GM19099 (cell line): Measurements from ENCODE around the gene KCNF1.

Source experiments
- POLR2A ChIP-seq: IDR thresholded peaks from 3 replicates; pipeline ENCODE4 v1.6.1; 2011; ENCODE audit warnings: low read depth; ENCODE audit not compliant: insufficient read length; ENCODE audit errors: extremely low read depth

The KCNF1 gene

DNA sequence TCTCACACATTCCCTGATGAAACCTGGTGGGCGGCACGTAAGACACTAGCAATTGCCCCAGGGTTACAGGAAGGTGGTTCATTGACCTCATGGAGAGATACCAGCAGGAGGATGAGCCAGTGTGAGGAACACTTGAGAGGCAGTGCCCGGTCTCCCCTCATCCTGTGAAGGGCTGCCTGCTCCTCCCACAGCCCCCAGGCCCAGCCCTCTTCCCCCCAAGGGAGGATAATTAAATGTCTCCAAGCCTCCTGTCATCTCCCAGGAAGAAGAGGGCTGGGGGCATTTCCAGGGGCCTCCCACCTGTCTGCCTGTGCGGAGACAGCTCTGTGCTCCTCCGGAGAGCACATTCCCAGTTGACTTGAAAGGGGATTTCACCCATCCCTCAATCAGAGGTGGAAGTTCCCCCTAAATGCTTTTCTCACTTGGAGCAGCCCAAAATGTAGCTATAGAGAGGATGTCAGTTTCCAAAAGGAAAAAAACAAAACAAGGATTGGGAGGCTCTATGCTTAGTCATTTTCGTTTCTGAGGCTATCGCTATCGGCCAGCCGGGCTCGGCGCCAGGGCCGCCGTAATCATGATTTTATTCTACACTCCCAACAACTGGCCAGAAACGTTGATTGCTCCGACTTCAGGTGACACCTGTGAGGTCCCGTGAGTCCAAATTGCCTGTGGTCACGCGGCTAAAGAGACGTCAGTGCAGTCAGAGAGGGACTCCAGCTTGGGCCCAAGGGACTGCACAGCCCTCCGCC is 7.1 kb downstream of the KCNF1 start:
- TF ChIP-seq POLR2A: no peak

DNA sequence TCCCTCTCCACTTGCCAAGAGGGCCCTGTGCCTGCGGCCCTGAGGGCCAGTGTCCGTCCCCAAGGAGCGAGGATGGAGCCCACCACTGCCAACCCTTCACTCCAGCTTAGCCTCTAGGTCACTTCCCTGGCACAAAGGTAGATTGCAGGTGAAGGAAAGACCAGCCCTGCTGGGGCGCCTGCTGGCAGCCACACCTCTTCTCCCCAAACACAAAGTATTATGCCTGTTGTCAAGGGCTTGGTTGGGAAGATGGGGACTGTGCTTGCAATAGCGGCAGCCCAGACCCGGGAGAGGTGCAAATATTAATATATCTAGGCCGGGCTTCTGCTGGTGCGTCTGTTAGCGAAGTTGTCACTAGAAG is 7.7 kb downstream of the KCNF1 start:
- TF ChIP-seq POLR2A: no peak

DNA sequence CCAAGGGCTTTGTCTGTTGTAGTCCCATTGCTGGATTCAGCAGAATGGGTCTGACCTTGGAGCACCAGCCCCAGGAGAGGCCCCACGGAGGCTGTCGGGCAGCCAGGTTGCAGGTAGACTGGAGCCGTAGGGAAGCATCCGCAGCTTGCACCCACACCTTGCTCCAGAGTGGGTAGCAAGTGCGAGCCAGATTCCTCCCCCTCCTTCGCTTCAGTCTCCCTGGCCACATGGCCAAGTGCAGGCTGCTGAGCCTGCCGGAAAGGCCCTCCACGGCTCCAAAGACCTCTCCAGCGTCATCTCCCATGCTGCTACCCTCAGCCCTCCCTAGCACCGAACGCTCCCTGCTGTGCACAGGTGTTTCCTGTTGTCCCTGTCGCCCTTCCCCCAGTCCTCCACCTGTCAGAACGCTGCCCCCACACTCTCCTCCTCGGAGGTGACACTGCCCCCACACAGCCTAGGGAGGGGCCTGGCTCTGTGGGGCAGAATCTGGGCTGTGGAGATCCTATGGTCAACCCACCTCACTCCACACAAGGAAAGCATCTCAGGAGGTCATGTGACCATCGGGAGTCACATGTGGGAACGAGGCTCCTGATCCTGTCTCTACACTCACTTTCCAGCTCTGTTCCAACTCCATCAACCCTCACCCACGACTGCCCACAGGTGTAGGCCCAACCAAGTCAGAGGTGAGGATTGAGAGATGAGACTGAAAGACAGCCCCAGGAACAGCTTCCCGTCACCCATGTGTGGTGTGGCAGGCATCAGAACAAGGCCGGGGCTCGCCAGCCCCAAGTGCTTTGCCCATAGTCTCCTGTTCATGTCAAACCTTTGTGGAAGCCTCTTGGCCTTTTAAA is 8.3 kb downstream of the KCNF1 start:
- no peak for TF ChIP-seq POLR2A

DNA sequence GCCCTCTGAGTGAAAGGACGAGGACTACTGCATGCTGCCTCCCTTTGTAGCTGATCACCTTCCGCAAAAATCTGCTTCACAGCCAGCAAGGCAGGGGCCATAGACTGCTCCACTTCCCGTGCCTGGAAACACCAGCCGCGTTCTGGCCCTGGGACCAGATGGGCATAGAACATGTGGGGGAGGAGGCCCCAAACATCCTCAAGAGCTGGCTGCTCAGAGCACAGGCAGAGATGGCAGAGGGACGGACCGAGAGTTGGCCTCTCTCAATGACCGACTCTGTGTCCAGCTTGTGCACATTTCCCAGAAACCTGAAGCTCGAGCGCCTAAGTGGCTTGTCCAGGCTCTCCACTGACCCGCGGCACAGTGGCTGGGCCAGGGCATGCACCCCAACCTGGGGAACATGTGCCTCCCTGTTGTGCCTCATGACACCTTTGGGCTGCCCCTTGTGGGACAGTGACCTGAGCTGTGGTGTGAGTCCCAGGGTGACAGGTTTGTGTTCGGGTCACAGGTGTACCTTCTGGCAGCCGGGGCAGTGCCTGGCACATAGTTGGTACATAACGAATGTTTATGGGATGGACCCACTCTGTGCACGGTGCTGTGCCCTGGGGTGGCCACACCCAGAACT is 9.1 kb downstream of the KCNF1 start:
- TF ChIP-seq POLR2A: no peak

DNA sequence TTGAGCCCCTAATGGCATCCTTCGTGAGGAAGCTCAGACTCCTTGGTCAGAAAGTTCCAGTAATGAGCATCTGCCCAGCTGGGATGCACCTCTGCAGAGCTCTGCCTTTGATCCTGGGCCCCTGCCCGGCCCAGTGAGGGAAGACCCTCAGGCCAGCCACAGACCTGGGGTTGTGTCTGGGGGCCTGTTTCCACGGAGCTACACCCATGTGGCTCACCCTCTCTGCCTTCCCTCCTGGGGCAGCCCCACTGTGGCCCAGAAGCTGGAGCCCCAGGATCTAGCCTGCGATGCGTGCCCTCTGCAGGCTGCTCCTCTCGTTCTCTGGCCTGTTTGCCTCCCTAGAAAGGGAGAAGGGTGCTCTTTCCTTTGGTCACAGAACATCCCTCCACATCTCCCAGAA is 9.8 kb downstream of the KCNF1 start:
- TF ChIP-seq POLR2A: no peak

DNA sequence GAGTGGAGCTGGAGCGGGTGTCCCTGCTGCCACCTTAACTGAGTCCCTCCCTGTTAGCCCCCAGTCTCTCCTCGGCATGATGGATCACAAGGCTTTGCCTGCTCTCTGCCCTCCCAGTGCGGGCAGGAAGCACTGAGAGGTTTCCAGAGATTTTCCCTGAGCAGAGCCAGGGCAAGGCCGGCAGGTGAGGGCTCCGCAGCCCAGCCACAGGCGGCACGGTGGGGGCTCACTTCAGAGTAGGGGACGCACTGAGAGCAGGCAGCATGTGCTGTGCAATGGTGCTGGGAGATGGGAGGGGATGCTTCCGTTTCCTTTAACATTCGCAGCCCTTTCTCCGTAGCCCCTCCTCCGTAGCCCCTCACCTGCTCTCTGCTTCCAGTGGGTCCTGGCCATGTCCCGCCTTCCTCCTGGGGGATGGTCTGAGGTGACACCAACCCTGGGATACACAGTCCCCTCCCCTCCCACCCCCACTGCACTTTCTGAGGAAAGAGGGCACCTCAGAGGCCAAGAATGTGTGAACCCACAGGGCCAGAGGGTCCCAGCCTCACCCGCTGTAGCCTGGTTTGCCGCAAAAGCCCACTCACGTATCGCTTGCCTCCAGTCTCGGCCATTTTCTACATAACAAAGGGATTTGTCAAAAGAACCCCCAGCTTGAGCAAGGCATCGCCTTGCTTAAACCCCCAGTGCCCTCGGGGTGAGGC is 10.7 kb downstream of the KCNF1 start:
- no peak for TF ChIP-seq POLR2A

DNA sequence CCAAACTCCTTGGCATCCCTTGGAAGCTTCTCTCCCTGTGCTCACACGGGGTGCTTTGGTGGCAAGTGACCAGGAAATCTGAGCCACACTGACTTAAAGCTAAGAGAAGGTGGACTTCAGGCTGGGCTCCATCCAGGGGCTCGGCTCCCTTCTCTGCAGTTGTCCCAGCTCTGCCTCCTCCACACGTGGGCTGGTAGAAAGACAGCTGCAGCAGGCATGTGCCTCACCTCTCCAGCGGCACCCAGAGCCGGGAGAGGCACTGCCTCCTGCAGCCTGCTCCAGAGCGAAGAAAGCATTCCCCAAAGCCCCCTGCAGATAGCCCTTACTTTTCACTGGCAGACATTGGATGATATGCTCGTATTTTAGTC is 11.3 kb downstream of the KCNF1 start:
- no peak for TF ChIP-seq POLR2A

DNA sequence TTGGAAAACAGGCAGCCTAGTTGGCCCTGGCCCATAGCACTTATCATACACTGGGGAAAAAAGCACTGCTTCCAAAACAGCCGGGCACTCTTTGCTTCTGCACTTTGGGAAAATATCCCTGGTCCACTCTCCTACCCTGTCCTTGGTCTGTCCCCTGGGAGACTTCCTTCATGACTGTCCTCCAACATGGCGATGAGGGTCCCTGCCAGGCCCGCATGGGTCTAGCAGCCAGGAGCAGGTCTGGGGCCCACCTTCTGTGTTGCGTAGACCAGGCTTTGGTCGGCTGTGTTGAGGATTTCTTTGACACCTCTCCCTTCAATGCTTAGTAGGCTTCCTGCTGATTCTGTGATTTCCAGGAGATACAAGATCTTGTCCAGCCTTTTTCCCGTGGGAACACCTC is 12.2 kb downstream of the KCNF1 start:
- no peak for TF ChIP-seq POLR2A

DNA sequence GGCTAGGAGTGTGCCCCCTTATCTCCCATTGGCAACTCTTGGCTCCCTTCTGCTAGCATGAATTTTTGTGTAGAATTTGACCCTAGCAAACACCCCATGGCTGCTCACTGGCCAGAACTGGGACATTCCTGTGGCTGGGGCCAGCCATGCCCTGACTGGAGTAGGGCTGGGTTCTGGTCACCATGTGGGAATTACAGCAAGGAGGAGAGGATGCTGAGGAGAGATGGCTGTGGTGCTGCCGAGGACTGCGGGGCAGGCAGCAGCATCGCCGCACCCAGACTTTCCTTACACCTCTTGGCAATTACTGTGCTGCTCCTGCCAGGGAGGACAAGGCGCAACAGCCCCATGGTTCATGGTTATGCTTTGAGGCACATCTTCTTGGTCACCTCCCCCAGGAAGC is 12.7 kb downstream of the KCNF1 start:
- no peak for TF ChIP-seq POLR2A

DNA sequence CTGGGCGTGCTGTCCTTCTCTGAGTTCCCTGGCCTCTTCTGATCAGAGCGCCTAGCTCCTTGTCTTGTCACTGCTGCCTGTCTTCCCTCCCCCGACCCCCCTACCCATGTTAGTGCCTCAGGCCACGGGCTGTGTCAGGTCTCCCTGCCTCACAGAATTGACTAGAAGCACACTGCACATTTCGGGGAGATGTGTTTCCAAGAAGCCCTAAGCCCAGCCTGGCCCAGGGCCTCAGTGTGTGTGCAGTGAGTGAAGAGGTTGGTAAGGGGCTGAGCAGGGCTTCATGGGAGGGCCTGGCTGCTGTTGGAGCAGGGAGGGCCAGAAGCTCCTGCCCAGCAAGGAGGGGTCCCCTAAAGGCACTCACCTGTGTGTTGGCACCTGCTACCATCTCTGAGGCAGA is 13.1 kb downstream of the KCNF1 start:
- TF ChIP-seq POLR2A: no peak

DNA sequence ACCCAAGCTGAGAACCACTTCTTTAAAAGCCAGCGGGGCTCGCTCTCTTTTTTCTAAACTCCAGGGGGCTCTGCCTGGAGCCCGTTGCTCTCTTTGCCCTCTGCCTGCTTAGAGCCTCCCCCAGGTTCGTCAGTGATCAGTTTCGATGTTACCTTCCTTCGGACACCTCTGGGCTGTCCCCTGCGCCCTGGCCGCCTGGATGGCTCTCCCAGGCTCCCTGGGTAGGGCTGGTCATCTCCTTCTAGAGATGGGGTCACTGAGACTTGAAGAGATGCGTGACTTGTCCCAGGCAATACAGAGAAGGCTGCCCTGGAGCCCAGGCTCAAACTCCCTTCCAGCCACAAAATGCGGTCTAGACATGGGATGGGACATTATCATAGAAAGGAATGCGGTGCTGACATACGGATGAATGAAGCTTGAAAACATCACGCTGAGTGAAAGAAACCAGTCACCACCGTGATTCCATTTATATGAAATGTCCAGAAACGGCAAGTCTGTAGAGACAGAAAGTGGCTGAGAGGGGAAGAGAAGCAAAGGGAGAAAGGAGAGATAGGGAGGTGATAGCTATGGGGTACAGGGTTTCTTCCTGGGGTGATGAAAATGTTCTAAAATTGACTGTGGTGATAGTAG is 14.6 kb downstream of the KCNF1 start:
- no peak for TF ChIP-seq POLR2A

DNA sequence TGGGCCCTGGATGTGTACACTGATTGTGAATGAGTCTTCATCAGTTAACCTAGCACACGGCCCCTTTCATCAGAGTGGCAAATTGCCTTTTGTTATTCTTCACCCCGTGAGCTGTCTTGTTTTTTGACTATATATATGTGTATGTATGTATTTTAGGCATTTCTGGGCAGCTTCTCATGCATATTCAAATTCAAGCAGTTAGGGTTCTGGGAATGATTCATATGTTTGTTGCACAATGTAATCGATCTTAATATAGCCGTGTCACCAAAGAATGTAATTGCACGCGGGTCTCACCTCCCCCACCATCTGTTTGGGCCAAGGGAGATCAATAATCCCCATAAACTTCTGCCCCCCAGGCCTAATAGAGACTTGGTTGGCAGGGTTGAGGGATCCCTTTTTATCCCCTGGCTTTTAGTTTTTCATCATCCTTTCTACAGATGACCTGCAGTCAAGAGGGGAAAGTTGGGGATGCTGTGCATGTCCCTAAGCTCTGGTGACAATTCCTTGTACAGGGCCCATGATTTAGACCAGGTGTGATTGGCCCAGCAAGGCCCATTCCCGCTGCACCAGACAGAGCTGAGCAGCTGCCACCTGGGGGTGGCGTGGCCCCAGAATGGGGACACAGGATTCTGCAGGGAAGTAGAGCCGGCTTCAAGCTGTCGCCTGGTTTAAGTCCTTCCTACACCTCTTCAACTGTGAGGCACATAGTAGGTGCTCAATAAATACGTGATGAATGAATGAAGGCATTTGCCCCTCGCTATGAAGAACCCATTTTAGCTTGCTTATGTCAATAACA is 19.2 kb downstream of the KCNF1 start:
- no peak for TF ChIP-seq POLR2A

DNA sequence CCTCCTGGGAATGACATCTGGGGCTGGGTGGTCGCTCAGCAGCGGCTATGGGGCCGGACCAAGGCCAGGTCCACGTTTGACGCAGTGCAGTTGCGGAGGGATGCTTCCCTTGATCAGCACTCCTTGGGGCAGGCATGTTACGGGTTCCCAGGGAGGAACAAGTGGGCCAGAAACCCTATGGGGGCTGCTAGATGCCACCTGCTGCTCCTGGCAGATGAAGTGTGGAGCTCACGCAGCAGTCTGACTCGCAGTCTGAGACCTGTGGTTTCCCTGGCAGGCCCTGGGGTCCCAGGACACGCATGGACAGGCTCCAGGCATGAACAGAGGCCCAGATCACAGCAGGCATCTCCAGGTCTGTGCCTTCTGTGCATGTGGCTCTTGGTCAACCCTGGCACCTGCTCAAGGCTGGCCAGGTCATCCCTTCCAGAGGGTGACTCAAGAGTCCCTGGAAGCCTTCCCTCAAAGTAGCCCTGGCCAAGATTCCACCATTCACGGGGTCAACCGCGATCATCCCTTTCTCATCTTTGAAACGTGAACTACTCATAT is 20.0 kb downstream of the KCNF1 start:
- no peak for TF ChIP-seq POLR2A
